Measurements from ENCODE around the gene SF3B3. TPM values are rescaled to one million over a fixed set of nuclear protein-coding genes. Genes with fewer than 3 reads are reported as not detected.

Gene SF3B3
- total RNA-seq, 4 donors from 2014 or later: 122 to 280 (median 174) TPM

GRCh38 chr16:70571623-70572022 lies 48.0 kb downstream of the SF3B3 start:
- TF ChIP-seq EP300 (IDR thresholded peaks at IDR 0.05) (no peak), POLR2AphosphoS5 (IDR thresholded peaks at IDR 0.05) (no peak)
- Histone ChIP-seq H3K27ac (no peak overlapping the region), H3K9me3 (no peaks in the 10 kb centered on the region), H3K36me3 (peaks cover 69% of the 10 kb centered on the region), H3K4me1 (peaks cover 34% of the 10 kb centered on the region), H3K4me3 (no peak overlapping the region), H3K27me3 (no peaks in the 10 kb centered on the region)
- WGBS: 95% methylated on average over 8 of the region's 8 CpGs
- DNase-seq (ENCODE audit: low spot score in 2 of 2): no peak

- H3K9me3 ChIP-seq: no peaks in the 10 kb centered on the region
- no peak for DNase-seq (ENCODE audit: low spot score in 2 of 2)
- H3K36me3 ChIP-seq: peaks cover 63% of the 10 kb centered on the region
- no peak for TF ChIP-seq POLR2AphosphoS5 (IDR thresholded peaks at IDR 0.05)
- TF ChIP-seq CTCF (IDR thresholded peaks at IDR 0.05): no peak
- TF ChIP-seq EP300 (IDR thresholded peaks at IDR 0.05): no peak
- no peak for TF ChIP-seq POLR2A (IDR thresholded peaks at IDR 0.05)
- 83% methylated on average over 5 of the region's 5 CpGs for WGBS
- H3K27me3 ChIP-seq: no peaks in the 10 kb centered on the region
- peak overlapping the region; percentile 69 for H3K27ac ChIP-seq
- no peak overlapping the region for H3K4me3 ChIP-seq
- peaks cover 40% of the 10 kb centered on the region for H3K4me1 ChIP-seq
These were observed 48.7 kb downstream of the SF3B3 start for GRCh38 chr16:70572050-70572925.

GRCh38 chr16:70572926-70573270 lies 49.3 kb downstream of the SF3B3 start:
- no peak for TF ChIP-seq POLR2AphosphoS5 (IDR thresholded peaks at IDR 0.05)
- H3K27ac ChIP-seq: peak overlapping the region; percentile 69
- peaks cover 43% of the 10 kb centered on the region for H3K4me1 ChIP-seq
- no peak overlapping the region for H3K4me3 ChIP-seq
- H3K27me3 ChIP-seq: no peaks in the 10 kb centered on the region
- WGBS: 61% methylated on average over 2 of the region's 2 CpGs
- DNase-seq (ENCODE audit: low spot score in 2 of 2): no peak
- H3K36me3 ChIP-seq: peaks cover 57% of the 10 kb centered on the region
- H3K9me3 ChIP-seq: no peaks in the 10 kb centered on the region

GRCh38 chr16:70573451-70574121 lies 50.0 kb downstream of the SF3B3 start:
- no peak overlapping the region for H3K4me3 ChIP-seq
- H3K4me1 ChIP-seq: peaks cover 43% of the 10 kb centered on the region
- 12% methylated on average over 5 of the region's 5 CpGs for WGBS
- H3K9me3 ChIP-seq: no peaks in the 10 kb centered on the region
- TF ChIP-seq EP300 (IDR thresholded peaks at IDR 0.05) (no peak), POLR2A (IDR thresholded peaks at IDR 0.05) (no peak), CTCF (IDR thresholded peaks at IDR 0.05) (no peak), POLR2AphosphoS5 (IDR thresholded peaks at IDR 0.05) (no peak)
- H3K27ac ChIP-seq: peak overlapping the region; percentile 69
- DNase-seq (ENCODE audit: low spot score in 2 of 2): no peak
- H3K36me3 ChIP-seq: peaks cover 50% of the 10 kb centered on the region
- no peaks in the 10 kb centered on the region for H3K27me3 ChIP-seq

GRCh38 chr16:70574595-70575271 lies 51.1 kb downstream of the SF3B3 start:
- WGBS: 84% methylated on average over 8 of the region's 8 CpGs
- H3K4me3 ChIP-seq: no peak overlapping the region
- H3K27ac ChIP-seq: peak overlapping the region; percentile 69
- DNase-seq (ENCODE audit: low spot score in 2 of 2): no peak
- H3K27me3 ChIP-seq: no peaks in the 10 kb centered on the region
- H3K4me1 ChIP-seq: peaks cover 49% of the 10 kb centered on the region
- peaks cover 38% of the 10 kb centered on the region for H3K36me3 ChIP-seq
- TF ChIP-seq POLR2A (IDR thresholded peaks at IDR 0.05): no peak
- no peak for TF ChIP-seq POLR2AphosphoS5 (IDR thresholded peaks at IDR 0.05)
- TF ChIP-seq EP300 (IDR thresholded peaks at IDR 0.05): no peak
- no peaks in the 10 kb centered on the region for H3K9me3 ChIP-seq

- no peaks in the 10 kb centered on the region for H3K9me3 ChIP-seq
- H3K36me3 ChIP-seq: peaks cover 32% of the 10 kb centered on the region
- WGBS: 93% methylated on average over 2 of the region's 7 CpGs
- peaks cover 54% of the 10 kb centered on the region for H3K4me1 ChIP-seq
- no peak overlapping the region for H3K27ac ChIP-seq
- H3K4me3 ChIP-seq: no peak overlapping the region
- DNase-seq (ENCODE audit: low spot score in 2 of 2): peak in 1 of 2 donors; percentile 31
- H3K27me3 ChIP-seq: no peaks in the 10 kb centered on the region
- TF ChIP-seq EP300 (IDR thresholded peaks at IDR 0.05) (no peak), CTCF (IDR thresholded peaks at IDR 0.05) (no peak)
These were observed 51.8 kb downstream of the SF3B3 start for GRCh38 chr16:70575376-70575775.

Measured in suprapubic skin (tissue), 4 donors.